ENCODE results near the gene FYCO1.

FYCO1 gene

DNA sequence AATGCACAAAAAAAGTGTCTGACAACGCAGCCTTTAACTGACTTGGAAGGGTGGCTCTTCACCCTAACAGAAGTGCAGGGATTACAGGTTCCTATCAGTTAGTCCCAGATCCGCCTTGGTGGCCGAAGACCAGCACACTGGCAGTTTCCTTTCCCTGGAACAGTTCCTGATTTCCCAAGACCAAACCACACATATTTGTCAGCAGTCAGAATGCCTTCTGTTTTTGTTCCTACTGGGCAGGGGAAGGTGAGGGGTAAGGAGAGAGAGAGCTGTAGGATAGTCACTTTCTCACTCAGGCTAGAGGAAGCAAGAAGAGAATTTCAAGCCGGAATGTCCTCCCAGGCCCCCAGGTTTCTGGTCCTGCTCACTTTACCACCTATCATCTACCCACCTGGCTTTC, 43.2 kb downstream of the FYCO1 start:
- Histone ChIP-seq H3K4me3 (replicated peaks; ENCODE audit: insufficient read depth, low read length) (no peak overlapping the region), H3K27ac (replicated peaks) (no peak overlapping the region), H3K27me3 (ENCODE audit: insufficient read depth, poor library complexity, severe bottlenecking) (no peaks in the 10 kb centered on the region)
- DNase-seq (ENCODE audit: low read depth in 1 of 2, low spot score in 1 of 2), result no peak
- TF ChIP-seq, protein P1, sequence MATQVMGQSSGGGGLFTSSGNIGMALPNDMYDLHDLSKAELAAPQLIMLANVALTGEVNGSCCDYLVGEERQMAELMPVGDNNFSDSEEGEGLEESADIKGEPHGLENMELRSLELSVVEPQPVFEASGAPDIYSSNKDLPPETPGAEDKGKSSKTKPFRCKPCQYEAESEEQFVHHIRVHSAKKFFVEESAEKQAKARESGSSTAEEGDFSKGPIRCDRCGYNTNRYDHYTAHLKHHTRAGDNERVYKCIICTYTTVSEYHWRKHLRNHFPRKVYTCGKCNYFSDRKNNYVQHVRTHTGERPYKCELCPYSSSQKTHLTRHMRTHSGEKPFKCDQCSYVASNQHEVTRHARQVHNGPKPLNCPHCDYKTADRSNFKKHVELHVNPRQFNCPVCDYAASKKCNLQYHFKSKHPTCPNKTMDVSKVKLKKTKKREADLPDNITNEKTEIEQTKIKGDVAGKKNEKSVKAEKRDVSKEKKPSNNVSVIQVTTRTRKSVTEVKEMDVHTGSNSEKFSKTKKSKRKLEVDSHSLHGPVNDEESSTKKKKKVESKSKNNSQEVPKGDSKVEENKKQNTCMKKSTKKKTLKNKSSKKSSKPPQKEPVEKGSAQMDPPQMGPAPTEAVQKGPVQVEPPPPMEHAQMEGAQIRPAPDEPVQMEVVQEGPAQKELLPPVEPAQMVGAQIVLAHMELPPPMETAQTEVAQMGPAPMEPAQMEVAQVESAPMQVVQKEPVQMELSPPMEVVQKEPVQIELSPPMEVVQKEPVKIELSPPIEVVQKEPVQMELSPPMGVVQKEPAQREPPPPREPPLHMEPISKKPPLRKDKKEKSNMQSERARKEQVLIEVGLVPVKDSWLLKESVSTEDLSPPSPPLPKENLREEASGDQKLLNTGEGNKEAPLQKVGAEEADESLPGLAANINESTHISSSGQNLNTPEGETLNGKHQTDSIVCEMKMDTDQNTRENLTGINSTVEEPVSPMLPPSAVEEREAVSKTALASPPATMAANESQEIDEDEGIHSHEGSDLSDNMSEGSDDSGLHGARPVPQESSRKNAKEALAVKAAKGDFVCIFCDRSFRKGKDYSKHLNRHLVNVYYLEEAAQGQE (IDR thresholded peaks at IDR 0.05; ENCODE audit: insufficient replicate concordance, low read depth), result no peak
- TF ChIP-seq POLR2AphosphoS5 (IDR thresholded peaks at IDR 0.05; ENCODE audit: low read depth), result no peak
- no peak for TF ChIP-seq GABPA (IDR thresholded peaks at IDR 0.05; ENCODE audit: low read depth)
- no peak for TF ChIP-seq SPI1 (IDR thresholded peaks at IDR 0.05; ENCODE audit: borderline replicate concordance, low read depth)
- TF ChIP-seq, protein P2, sequence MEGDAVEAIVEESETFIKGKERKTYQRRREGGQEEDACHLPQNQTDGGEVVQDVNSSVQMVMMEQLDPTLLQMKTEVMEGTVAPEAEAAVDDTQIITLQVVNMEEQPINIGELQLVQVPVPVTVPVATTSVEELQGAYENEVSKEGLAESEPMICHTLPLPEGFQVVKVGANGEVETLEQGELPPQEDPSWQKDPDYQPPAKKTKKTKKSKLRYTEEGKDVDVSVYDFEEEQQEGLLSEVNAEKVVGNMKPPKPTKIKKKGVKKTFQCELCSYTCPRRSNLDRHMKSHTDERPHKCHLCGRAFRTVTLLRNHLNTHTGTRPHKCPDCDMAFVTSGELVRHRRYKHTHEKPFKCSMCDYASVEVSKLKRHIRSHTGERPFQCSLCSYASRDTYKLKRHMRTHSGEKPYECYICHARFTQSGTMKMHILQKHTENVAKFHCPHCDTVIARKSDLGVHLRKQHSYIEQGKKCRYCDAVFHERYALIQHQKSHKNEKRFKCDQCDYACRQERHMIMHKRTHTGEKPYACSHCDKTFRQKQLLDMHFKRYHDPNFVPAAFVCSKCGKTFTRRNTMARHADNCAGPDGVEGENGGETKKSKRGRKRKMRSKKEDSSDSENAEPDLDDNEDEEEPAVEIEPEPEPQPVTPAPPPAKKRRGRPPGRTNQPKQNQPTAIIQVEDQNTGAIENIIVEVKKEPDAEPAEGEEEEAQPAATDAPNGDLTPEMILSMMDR (IDR thresholded peaks at IDR 0.05; ENCODE audit: insufficient read depth, low read length), result no peak

DNA sequence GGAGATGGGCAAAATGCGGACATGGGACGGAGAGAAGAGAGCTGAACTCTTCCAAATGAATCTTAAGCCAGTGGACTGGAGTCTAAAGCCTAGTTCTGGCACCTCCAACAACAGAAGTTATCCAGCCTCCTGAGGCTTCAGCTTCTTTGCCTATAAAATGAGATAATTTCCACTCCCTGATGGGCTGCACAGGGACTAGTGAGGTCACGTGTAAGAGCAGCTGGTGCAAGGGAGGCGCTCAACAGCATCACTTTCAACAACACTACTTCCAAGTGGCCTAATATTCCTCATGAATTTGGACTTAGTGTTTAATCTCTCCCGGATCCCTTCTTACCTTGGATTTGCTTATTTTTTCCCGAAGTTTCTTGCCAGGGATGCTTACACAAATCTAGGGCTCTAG, 43.7 kb downstream of the FYCO1 start:
- Histone ChIP-seq H3K27ac (replicated peaks) (no peak overlapping the region), H3K4me3 (replicated peaks; ENCODE audit: insufficient read depth, low read length) (no peak overlapping the region), H3K27me3 (ENCODE audit: insufficient read depth, poor library complexity, severe bottlenecking) (no peaks in the 10 kb centered on the region)
- DNase-seq (ENCODE audit: low read depth in 1 of 2, low spot score in 1 of 2), result no peak
- no peak for TF ChIP-seq SPI1 (IDR thresholded peaks at IDR 0.05; ENCODE audit: borderline replicate concordance, low read depth)
- no peak for TF ChIP-seq POLR2AphosphoS5 (IDR thresholded peaks at IDR 0.05; ENCODE audit: low read depth)
- TF ChIP-seq, protein P2 (IDR thresholded peaks at IDR 0.05; ENCODE audit: insufficient read depth, low read length), result no peak
- TF ChIP-seq GABPA (IDR thresholded peaks at IDR 0.05; ENCODE audit: low read depth), result no peak
- TF ChIP-seq, protein P1 (IDR thresholded peaks at IDR 0.05; ENCODE audit: insufficient replicate concordance, low read depth), result no peak

DNA sequence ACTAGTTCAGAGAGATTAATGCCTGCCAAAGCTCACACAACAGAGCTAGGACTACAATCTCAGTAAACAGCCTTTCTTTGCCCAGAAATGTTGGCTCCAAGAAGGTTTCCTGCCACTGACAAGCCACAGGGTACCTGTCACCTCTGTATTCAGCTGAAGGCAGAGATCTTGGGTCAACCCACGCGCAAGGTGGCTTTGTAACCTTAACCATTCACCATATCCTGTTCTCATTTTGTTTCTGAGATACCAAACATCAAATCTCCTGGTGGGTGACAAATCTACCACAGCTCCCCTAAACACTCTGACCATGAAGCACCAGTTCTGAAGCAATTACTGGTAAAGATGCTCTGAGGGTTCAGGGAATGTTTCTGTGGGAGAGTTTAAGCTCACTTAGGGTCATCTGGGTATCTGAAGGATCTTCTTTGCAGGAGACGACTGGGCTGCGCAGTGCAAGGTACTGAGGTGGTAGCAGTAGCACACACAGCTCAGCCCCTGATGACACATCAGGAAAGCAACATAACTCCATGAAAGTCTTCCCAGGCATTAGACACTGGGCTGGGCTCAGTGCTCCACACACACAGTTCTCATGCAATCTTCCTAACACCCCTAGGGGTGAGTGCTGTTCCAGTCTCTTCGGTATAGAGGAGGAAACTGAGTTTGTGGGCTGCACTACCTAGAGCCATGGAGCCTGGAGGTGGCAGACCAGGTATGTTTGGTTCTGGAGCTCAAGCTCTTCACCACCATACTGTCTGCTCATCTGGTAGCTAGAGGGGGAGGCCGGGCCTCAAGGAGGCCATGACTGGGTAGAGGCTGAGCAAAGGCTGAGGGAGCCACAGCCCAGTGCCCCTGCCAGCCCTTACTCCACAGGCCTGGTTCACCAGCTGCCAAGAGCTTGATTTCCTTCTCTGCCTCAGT, 44.7 kb downstream of the FYCO1 start:
- Histone ChIP-seq H3K27me3 (ENCODE audit: insufficient read depth, poor library complexity, severe bottlenecking) (no peaks in the 10 kb centered on the region), H3K27ac (replicated peaks) (no peak overlapping the region), H3K4me3 (replicated peaks; ENCODE audit: insufficient read depth, low read length) (no peak overlapping the region)
- TF ChIP-seq GABPA (IDR thresholded peaks at IDR 0.05; ENCODE audit: low read depth) (no peak), POLR2AphosphoS5 (IDR thresholded peaks at IDR 0.05; ENCODE audit: low read depth) (no peak), SPI1 (IDR thresholded peaks at IDR 0.05; ENCODE audit: borderline replicate concordance, low read depth) (no peak)
- TF ChIP-seq, protein P1 (IDR thresholded peaks at IDR 0.05; ENCODE audit: insufficient replicate concordance, low read depth), result no peak
- TF ChIP-seq, protein P2 (IDR thresholded peaks at IDR 0.05; ENCODE audit: insufficient read depth, low read length), result no peak
- no peak for DNase-seq (ENCODE audit: low read depth in 1 of 2, low spot score in 1 of 2)

Measured in HL-60 (cell line).